ENCODE results near the gene LDLRAD4.

GRCh38 chr18:13378150-13378549 lies 159.6 kb downstream of the LDLRAD4 start:
- TF ChIP-seq, protein P1, sequence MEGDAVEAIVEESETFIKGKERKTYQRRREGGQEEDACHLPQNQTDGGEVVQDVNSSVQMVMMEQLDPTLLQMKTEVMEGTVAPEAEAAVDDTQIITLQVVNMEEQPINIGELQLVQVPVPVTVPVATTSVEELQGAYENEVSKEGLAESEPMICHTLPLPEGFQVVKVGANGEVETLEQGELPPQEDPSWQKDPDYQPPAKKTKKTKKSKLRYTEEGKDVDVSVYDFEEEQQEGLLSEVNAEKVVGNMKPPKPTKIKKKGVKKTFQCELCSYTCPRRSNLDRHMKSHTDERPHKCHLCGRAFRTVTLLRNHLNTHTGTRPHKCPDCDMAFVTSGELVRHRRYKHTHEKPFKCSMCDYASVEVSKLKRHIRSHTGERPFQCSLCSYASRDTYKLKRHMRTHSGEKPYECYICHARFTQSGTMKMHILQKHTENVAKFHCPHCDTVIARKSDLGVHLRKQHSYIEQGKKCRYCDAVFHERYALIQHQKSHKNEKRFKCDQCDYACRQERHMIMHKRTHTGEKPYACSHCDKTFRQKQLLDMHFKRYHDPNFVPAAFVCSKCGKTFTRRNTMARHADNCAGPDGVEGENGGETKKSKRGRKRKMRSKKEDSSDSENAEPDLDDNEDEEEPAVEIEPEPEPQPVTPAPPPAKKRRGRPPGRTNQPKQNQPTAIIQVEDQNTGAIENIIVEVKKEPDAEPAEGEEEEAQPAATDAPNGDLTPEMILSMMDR (conservative IDR thresholded peaks at IDR 0.05; ENCODE audit: low read depth, low read length) = no peak
- TF ChIP-seq EZH2phosphoT487 (IDR thresholded peaks at IDR 0.05; ENCODE audit: borderline replicate concordance, low read length) (no peak), EZH2 (IDR thresholded peaks at IDR 0.05; ENCODE audit: low read length, unreplicated experiment) (no peak)
